Measurements from ENCODE around the gene NHS.
A peak's percentile ranks its signal among the peaks of the same experiment; 100 is the strongest.

DNA sequence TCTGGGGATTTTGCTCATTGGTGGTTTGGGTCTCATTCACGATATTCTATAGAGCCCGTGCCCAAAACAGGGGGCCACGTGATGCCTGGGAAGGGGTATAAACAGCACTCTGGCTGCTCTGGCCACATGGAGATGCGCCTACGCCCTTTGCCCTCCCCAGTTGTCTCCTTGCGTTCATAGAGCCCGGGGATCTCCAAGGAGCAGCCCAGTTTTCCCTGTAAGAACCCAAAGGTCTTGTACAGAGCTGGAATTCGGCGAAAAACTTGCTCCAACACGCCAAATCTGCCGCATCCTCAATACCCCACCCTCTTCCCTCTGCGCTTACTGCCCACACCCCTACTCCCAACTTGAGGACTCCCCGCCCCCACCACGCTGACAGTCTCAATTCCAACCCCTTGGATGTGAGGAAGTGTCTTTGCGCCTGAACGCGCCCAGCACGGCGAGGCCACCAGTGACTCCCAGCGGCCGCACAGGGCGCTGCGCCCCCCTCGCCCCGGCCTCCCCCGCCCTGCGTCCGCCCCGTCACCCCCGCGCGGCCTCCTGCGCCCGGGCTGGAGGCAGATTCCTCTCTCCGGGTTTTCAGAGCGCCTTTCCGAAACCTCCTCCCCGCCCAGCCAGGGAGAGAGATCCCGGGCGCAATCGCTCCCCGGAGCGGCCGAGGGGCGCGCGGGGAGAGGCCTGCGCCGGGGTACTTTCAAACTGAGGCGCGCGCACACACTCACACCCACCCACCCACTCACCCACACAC, at the start of gene NHS:
- TF ChIP-seq, protein P1, sequence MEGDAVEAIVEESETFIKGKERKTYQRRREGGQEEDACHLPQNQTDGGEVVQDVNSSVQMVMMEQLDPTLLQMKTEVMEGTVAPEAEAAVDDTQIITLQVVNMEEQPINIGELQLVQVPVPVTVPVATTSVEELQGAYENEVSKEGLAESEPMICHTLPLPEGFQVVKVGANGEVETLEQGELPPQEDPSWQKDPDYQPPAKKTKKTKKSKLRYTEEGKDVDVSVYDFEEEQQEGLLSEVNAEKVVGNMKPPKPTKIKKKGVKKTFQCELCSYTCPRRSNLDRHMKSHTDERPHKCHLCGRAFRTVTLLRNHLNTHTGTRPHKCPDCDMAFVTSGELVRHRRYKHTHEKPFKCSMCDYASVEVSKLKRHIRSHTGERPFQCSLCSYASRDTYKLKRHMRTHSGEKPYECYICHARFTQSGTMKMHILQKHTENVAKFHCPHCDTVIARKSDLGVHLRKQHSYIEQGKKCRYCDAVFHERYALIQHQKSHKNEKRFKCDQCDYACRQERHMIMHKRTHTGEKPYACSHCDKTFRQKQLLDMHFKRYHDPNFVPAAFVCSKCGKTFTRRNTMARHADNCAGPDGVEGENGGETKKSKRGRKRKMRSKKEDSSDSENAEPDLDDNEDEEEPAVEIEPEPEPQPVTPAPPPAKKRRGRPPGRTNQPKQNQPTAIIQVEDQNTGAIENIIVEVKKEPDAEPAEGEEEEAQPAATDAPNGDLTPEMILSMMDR (IDR thresholded peaks at IDR 0.05), result peak; percentile 45
- no peak for TF ChIP-seq ZFX (IDR thresholded peaks at IDR 0.05; ENCODE audit: borderline replicate concordance)
